ENCODE results near the gene ASAP2.

The ASAP2 gene

DNA sequence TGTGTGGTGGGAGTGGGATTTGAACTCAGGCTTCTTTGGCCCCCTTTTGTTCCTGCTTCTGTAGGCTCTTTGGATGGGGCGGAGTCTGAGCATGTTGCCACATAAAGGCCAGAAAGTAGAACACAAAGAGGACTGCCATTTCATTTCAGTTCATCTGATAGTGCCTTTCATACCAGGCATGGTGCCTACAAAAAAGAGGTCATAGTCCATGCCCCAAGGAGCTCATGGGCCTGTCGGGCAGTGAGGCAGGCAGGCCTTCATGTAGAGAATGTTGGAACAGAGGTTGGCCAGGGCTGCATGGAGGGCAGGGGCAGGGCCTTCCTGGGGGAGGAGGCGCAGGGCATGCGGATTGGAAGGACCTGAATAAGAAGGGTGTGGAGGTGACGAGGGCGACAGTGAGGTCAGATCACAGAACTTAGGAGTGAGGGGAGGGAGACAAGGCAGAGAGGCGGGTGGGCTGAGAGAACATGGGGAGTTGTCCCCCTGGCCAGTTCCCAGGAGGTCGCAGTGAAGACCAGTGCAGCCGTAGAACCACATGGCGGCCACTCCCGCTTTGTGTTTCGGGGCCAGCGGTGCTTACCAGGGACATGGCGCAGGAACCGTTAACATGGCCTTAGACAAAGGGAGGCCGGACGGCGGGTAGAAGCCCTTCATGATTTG lies 167.6 kb downstream of the ASAP2 start:
- no peaks in the 10 kb centered on the region for H3K79me2 ChIP-seq (ENCODE audit: insufficient read depth, low read depth)
- H3K27ac ChIP-seq, result no peak overlapping the region
- H4K20me1 ChIP-seq (ENCODE audit: insufficient read depth), result no peaks in the 10 kb centered on the region
- H3K9ac ChIP-seq, result no peak overlapping the region
- H3K36me3 ChIP-seq (ENCODE audit: insufficient read depth), result no peaks in the 10 kb centered on the region
- no peak overlapping the region for H2AFZ ChIP-seq (ENCODE audit: low read depth)
- TF ChIP-seq, protein P1, sequence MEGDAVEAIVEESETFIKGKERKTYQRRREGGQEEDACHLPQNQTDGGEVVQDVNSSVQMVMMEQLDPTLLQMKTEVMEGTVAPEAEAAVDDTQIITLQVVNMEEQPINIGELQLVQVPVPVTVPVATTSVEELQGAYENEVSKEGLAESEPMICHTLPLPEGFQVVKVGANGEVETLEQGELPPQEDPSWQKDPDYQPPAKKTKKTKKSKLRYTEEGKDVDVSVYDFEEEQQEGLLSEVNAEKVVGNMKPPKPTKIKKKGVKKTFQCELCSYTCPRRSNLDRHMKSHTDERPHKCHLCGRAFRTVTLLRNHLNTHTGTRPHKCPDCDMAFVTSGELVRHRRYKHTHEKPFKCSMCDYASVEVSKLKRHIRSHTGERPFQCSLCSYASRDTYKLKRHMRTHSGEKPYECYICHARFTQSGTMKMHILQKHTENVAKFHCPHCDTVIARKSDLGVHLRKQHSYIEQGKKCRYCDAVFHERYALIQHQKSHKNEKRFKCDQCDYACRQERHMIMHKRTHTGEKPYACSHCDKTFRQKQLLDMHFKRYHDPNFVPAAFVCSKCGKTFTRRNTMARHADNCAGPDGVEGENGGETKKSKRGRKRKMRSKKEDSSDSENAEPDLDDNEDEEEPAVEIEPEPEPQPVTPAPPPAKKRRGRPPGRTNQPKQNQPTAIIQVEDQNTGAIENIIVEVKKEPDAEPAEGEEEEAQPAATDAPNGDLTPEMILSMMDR (conservative IDR thresholded peaks at IDR 0.05; ENCODE audit: low read depth, low read length), result no peak
- no peak overlapping the region for H3K4me2 ChIP-seq
- H3K4me1 ChIP-seq (ENCODE audit: low read depth, poor library complexity, severe bottlenecking), result no peaks in the 10 kb centered on the region
- no peak overlapping the region for H3K4me3 ChIP-seq (IDR thresholded peaks at IDR 0.05; ENCODE audit: insufficient read depth, low read depth, low read length)
- H3K27me3 ChIP-seq (ENCODE audit: insufficient read depth, low read depth), result no peaks in the 10 kb centered on the region

DNA sequence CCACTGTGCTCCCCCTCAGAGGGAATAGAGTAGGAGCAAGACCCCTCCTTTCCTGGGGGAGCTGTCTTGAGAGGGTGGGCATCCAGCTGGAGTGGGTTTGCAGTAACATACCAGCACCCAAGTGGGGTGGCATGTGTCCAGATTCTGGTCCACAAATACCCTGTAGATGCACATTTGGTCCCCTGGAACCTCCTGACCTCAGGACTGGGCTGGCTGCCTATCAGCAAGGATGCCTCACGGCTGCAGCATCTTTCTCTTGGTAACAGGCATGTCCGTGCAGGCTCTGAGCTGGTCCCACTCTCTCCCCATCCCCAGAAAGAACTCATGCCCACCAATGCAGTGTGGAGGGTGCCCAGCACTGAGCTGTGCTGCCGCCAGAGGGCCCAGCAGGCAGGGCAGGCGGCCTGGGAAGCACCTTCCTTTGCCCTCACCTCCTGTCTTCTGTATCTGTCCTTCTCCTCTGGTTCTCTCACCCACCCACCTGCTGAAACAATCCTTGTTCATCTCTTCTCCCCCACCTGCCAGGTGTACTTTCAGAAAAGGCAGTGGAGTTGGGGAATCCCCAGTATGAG lies 169.3 kb downstream of the ASAP2 start:
- H3K27me3 ChIP-seq (ENCODE audit: insufficient read depth, low read depth), result no peaks in the 10 kb centered on the region
- H3K9ac ChIP-seq, result no peak overlapping the region
- H3K79me2 ChIP-seq (ENCODE audit: insufficient read depth, low read depth), result no peaks in the 10 kb centered on the region
- H3K4me1 ChIP-seq (ENCODE audit: low read depth, poor library complexity, severe bottlenecking), result no peaks in the 10 kb centered on the region
- H3K27ac ChIP-seq, result no peak overlapping the region
- no peaks in the 10 kb centered on the region for H4K20me1 ChIP-seq (ENCODE audit: insufficient read depth)
- TF ChIP-seq, protein P1 (conservative IDR thresholded peaks at IDR 0.05; ENCODE audit: low read depth, low read length), result no peak
- H2AFZ ChIP-seq (ENCODE audit: low read depth), result no peak overlapping the region
- no peak overlapping the region for H3K4me3 ChIP-seq (IDR thresholded peaks at IDR 0.05; ENCODE audit: insufficient read depth, low read depth, low read length)
- no peak overlapping the region for H3K4me2 ChIP-seq
- no peaks in the 10 kb centered on the region for H3K36me3 ChIP-seq (ENCODE audit: insufficient read depth)

DNA sequence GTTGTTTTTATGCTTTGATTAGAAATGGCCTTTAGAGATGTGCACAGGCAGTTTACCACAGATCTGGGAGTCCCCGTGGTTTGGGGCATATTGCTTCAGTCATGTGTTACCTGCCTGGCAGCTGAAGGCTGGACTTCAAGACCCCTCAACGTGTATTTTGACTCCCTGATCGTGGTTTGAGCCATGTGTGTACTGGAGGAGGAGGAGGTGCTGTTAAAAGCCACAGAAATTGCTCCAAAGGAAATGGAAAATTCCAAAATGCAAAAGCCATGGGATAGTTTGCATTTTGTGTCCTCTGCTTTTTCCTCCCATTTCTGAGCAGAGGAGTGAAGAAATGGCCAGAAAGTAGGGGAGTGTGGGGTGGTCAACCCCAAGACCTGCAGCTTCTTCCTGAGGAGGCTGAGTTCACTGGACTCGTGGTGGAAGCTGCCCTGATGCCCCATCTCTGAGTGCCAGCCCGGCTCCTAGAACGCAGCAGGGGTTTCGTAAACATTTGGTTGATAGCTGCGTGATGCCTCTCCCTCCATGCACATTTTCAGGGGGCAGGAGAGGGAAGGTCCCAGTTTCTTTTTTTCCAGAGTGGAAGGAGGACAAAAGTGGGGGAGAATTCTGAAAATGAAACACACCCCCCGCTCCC lies 171.0 kb downstream of the ASAP2 start:
- no peak overlapping the region for H3K9ac ChIP-seq
- no peak overlapping the region for H3K4me2 ChIP-seq
- no peaks in the 10 kb centered on the region for H3K36me3 ChIP-seq (ENCODE audit: insufficient read depth)
- no peaks in the 10 kb centered on the region for H3K4me1 ChIP-seq (ENCODE audit: low read depth, poor library complexity, severe bottlenecking)
- H3K27ac ChIP-seq, result no peak overlapping the region
- H3K27me3 ChIP-seq (ENCODE audit: insufficient read depth, low read depth), result no peaks in the 10 kb centered on the region
- TF ChIP-seq, protein P1 (conservative IDR thresholded peaks at IDR 0.05; ENCODE audit: low read depth, low read length), result no peak
- H3K79me2 ChIP-seq (ENCODE audit: insufficient read depth, low read depth), result no peaks in the 10 kb centered on the region
- H2AFZ ChIP-seq (ENCODE audit: low read depth), result no peak overlapping the region
- H4K20me1 ChIP-seq (ENCODE audit: insufficient read depth), result no peaks in the 10 kb centered on the region
- H3K4me3 ChIP-seq (IDR thresholded peaks at IDR 0.05; ENCODE audit: insufficient read depth, low read depth, low read length), result no peak overlapping the region

DNA sequence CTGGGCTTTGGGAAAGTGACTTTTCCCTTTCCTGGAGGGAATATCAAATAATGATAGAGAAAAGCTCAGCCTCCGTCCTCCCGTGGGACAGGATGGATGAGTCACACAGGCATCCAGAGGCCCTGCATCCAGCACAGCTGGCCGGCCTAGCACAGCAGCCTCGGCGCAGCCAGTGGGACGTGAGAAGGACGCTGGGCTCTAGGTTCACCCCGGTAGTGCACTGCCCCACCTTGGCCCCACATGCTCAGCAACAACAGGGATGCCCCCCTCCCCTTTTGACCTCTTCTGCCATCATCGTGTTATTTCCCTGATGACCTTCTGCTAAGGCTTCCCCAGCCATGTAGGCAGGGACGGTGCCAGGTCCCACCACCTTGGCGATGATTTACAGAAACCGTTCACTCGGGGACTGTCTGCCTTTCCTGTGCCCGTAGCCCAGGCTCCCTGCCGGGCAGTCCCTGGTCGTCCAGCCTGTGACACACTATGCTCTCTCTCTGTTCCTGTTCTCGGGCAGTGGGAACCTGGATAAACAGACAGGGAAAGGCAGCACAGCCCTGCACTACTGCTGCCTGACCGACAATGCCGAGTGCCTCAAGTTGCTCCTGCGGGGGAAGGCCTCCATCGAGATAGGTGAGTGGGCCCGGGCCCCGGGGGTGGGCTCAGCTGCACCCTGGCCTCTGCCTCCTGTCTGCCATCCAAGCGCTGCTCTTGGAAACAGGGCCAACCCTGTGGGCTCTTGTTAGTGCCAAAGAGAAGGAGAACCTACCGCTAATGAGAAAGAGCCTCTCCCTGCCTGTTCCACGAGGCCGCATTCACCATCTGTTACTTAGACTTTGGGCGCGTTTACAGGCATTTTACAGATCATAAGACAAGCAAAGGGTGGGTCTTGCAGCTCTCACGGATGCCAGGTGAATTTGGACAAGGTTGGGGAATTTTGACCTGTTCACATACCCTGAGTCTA lies 172.1 kb downstream of the ASAP2 start:
- Histone ChIP-seq H4K20me1 (ENCODE audit: insufficient read depth) (no peaks in the 10 kb centered on the region), H2AFZ (ENCODE audit: low read depth) (no peak overlapping the region), H3K27me3 (ENCODE audit: insufficient read depth, low read depth) (no peaks in the 10 kb centered on the region), H3K4me3 (IDR thresholded peaks at IDR 0.05; ENCODE audit: insufficient read depth, low read depth, low read length) (no peak overlapping the region), H3K4me1 (ENCODE audit: low read depth, poor library complexity, severe bottlenecking) (no peaks in the 10 kb centered on the region), H3K9ac (no peak overlapping the region), H3K36me3 (ENCODE audit: insufficient read depth) (no peaks in the 10 kb centered on the region), H3K27ac (no peak overlapping the region), H3K4me2 (no peak overlapping the region), H3K79me2 (ENCODE audit: insufficient read depth, low read depth) (no peaks in the 10 kb centered on the region)
- TF ChIP-seq, protein P1 (conservative IDR thresholded peaks at IDR 0.05; ENCODE audit: low read depth, low read length), result no peak

Data from KMS-11 (cell line).